GM19372 (cell line): Measurements from ENCODE around the gene NFKBIE.
A peak's percentile ranks its signal among the peaks of the same experiment; 100 is the strongest.
"Not testable (repeated sequence)": the region's sequence is repeated elsewhere in the genome, so short reads cannot be mapped to it uniquely, and the experiment has no call there.

Experiments
- ATAC-seq: cut with Tn5 transposase; IDR thresholded peaks from one replicate; pipeline ENCODE4 v1.9.1; 2021; ENCODE audit warnings: mild to moderate bottlenecking, low read depth, moderate library complexity; ENCODE audit not compliant: unreplicated experiment

The NFKBIE gene

GRCh38 chr6:44247338-44248302 is 17.7 kb downstream of the NFKBIE start:
- peak; percentile 24 for ATAC-seq

GRCh38 chr6:44246663-44247337 is 18.6 kb downstream of the NFKBIE start, which contains the start of gene HSP90AB1:
HSP90AB1 (plus strand) TSS chr6:44247101; CDS start chr6:44248630, 1,529 bp downstream.
- ATAC-seq = peak; percentile 63

- peak; percentile 49 for ATAC-seq
These were observed 19.3 kb downstream of the NFKBIE start for GRCh38 chr6:44245912-44246662.

- no peak for ATAC-seq
These were observed 19.9 kb downstream of the NFKBIE start for GRCh38 chr6:44245391-44245911.

- ATAC-seq = no peak
These were observed 22.0 kb downstream of the NFKBIE start for GRCh38 chr6:44243345-44243744.

- ATAC-seq = no peak
These were observed 26.5 kb downstream of the NFKBIE start for GRCh38 chr6:44238687-44239350.

- peak; percentile 91 for ATAC-seq
These were observed 27.4 kb downstream of the NFKBIE start for GRCh38 chr6:44237813-44238433.

GRCh38 chr6:44237021-44237812 is 28.1 kb downstream of the NFKBIE start:
- peak; percentile 47 for ATAC-seq

- no peak for ATAC-seq
These were observed 29.3 kb downstream of the NFKBIE start for GRCh38 chr6:44235891-44236516.

- no peak for ATAC-seq
These were observed 30.1 kb downstream of the NFKBIE start for GRCh38 chr6:44235269-44235668.

GRCh38 chr6:44234101-44235025 is 31.0 kb downstream of the NFKBIE start:
- ATAC-seq = no peak

- no peak for ATAC-seq
These were observed 31.7 kb downstream of the NFKBIE start for GRCh38 chr6:44233567-44234100.

GRCh38 chr6:44232676-44233566 is 32.4 kb downstream of the NFKBIE start:
- no peak for ATAC-seq

GRCh38 chr6:44231426-44231825 is 33.9 kb downstream of the NFKBIE start:
- ATAC-seq = not testable (repeated sequence)

- ATAC-seq = no peak
These were observed 35.2 kb downstream of the NFKBIE start for GRCh38 chr6:44230034-44230675.
